Subcutaneous abdominal adipose tissue (tissue), 5 donors: ENCODE data around the gene PLD1.
"Not testable (repeated sequence)": the region's sequence is repeated elsewhere in the genome, so short reads cannot be mapped to it uniquely, and the experiment has no call there.

ENCODE experiments used
- H3K27ac ChIP-seq: one replicate; pipeline ENCODE4 v1.7.0; 2013; ENCODE audit warnings: low read depth, mild to moderate bottlenecking, inconsistent platforms, low read length, moderate library complexity
- H3K27me3 ChIP-seq, 5 donors: one replicate each; pipeline ENCODE4 v1.7.0; 2013; ENCODE audit warnings: low read length in 5 of 5, inconsistent platforms in 1 of 5; ENCODE audit not compliant: control insufficient read depth in 5 of 5, insufficient read depth in 4 of 5
- H3K36me3 ChIP-seq, 5 donors: one replicate each; pipeline ENCODE4 v1.7.0; 2013; ENCODE audit warnings: low read length in 5 of 5; ENCODE audit not compliant: control insufficient read depth in 5 of 5, insufficient read depth in 5 of 5
- H3K4me1 ChIP-seq, 5 donors: one replicate each; pipeline ENCODE4 v1.7.0; 2013; ENCODE audit warnings: low read length in 5 of 5, mild to moderate bottlenecking in 3 of 5, moderate library complexity in 1 of 5; ENCODE audit not compliant: control insufficient read depth in 5 of 5, insufficient read depth in 5 of 5
- H3K4me3 ChIP-seq, 5 donors: one replicate each; pipeline ENCODE4 v1.7.0; 2013; ENCODE audit warnings: low read length in 5 of 5, low read depth in 1 of 5
- H3K9ac ChIP-seq, 5 donors: one replicate each; pipeline ENCODE4 v1.7.0; 2013; ENCODE audit warnings: low read length in 5 of 5, mild to moderate bottlenecking in 4 of 5, moderate library complexity in 3 of 5
- H3K9me3 ChIP-seq, 5 donors: one replicate each; pipeline ENCODE4 v1.7.0; 2013; ENCODE audit warnings: low read length in 5 of 5; ENCODE audit not compliant: control insufficient read depth in 5 of 5
- donor health status: healthy.
- donor health status: healthy.
- donor health status: healthy.
- donor health status: healthy.
- donor health status: healthy.

Gene PLD1

DNA sequence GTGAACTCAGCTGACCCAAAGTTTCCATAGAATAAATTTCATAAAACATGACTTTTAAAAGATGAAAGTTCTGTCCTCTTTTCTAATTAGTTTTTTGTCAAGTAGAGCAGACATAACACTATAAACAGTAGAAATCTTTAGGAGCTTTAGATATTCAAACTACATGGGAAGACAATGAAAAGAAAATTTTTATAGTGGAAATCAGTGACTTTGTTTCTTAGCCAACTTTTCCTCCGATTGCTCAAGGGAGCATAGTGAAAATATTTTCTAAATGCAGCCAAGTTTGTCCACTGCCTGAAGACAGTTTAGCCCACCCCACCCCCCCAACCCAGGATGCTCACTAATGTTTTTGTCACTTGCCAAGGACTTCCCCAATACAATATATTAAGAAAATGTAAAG, 114.9 kb downstream of the PLD1 start:
- no peak overlapping the region for H3K9ac ChIP-seq
- H3K36me3 ChIP-seq, result peaks cover 0 to 12% (median 4%) of the 10 kb centered on the region in 5 donors
- H3K27ac ChIP-seq, result no peak overlapping the region
- H3K9me3 ChIP-seq, result no peaks in the 10 kb centered on the region
- H3K27me3 ChIP-seq, result no peaks in the 10 kb centered on the region
- H3K4me3 ChIP-seq, result no peak overlapping the region
- H3K4me1 ChIP-seq, result peaks cover 0 to 20% (median 14%) of the 10 kb centered on the region in 5 donors

DNA sequence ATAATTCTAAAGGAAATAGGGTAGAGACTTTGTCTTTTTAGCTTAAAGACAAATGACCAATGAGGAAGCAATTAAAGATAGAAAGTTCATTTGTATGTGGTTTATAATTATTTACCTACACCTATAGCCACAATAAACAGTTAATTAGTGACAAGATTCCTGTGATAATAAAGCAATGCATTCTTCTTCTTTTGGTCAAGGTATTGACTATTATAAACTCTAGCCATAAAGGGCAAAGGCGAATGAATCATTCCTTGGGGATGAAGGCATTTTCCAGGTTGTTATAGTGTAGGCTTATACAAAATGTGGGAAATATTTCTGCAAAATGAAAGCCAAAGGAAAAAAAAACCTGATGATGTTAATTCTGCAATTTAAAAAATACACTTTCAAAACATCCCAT, 115.4 kb downstream of the PLD1 start:
- H3K4me1 ChIP-seq, result peaks cover 0 to 18% (median 14%) of the 10 kb centered on the region in 5 donors
- H3K9me3 ChIP-seq, result no peaks in the 10 kb centered on the region
- H3K27ac ChIP-seq, result no peak overlapping the region
- H3K9ac ChIP-seq, result no peak overlapping the region
- H3K4me3 ChIP-seq, result no peak overlapping the region
- peaks cover 0 to 14% (median 4%) of the 10 kb centered on the region in 5 donors for H3K36me3 ChIP-seq
- no peaks in the 10 kb centered on the region for H3K27me3 ChIP-seq

DNA sequence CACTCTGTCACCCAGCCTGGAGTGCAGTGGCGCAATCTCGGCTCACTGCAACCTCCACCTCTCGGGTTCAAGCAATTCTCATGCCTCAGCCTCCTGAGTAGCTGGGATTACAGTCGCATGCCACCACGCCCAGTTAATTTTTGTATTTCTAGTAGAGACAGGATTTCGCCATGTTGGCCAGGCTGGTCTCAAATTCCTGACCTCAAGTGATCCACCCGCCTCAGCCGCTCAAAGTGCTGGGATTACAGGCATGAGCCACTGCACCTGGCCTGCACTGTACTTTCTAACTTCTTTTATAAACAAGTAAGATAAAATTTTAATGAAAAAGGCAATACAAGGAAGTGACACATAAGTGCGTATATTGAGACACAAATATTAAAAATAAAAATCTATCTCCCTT, 117.7 kb downstream of the PLD1 start:
- H3K27me3 ChIP-seq, H3K27ac ChIP-seq, H3K9ac ChIP-seq, H3K9me3 ChIP-seq, H3K4me3 ChIP-seq: not testable (repeated sequence)
- Histone ChIP-seq H3K4me1 (peaks cover 0 to 23% (median 21%) of the 10 kb centered on the region in 5 donors), H3K36me3 (peaks cover 0 to 11% (median 5%) of the 10 kb centered on the region in 5 donors)

- Histone ChIP-seq H3K27ac (no peak overlapping the region), H3K4me3 (no peak overlapping the region), H3K27me3 (no peaks in the 10 kb centered on the region), H3K4me1 (peaks cover 0 to 23% (median 21%) of the 10 kb centered on the region in 5 donors), H3K9ac (no peak overlapping the region), H3K36me3 (peaks cover 0 to 13% (median 5%) of the 10 kb centered on the region in 5 donors), H3K9me3 (no peaks in the 10 kb centered on the region)
Observed at GRCh38 chr3:171691485-171691884, 118.8 kb downstream of the PLD1 start.

DNA sequence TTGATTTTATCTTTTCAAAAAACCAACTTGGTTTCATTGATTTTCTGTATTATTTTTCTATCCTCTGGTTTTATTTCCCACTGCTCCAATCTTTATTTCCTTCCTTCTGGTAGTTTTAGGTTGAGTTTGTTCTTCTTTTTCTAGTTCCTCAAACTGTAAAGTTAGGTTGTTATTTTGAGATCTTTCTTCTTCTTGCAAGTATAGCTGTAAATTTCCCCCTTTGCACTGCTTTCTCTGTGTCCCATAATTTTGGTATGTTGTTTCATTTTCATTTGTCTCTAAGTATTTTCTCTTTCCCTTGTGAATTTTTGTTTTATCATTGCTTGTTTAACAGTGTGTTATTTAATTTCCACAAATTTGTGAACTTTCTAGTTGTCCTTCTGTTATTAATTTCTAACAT, 120.0 kb downstream of the PLD1 start:
- no peak overlapping the region for H3K27ac ChIP-seq
- H3K9me3 ChIP-seq, result no peaks in the 10 kb centered on the region
- no peak overlapping the region for H3K4me3 ChIP-seq
- H3K4me1 ChIP-seq, result peaks cover 0 to 14% (median 11%) of the 10 kb centered on the region in 5 donors
- peaks cover 0 to 13% (median 5%) of the 10 kb centered on the region in 5 donors for H3K36me3 ChIP-seq
- H3K9ac ChIP-seq, result no peak overlapping the region
- H3K27me3 ChIP-seq, result no peaks in the 10 kb centered on the region

- Histone ChIP-seq H3K27me3 (no peaks in the 10 kb centered on the region), H3K27ac (no peak overlapping the region), H3K9ac (no peak overlapping the region), H3K36me3 (peaks cover 0 to 14% (median 13%) of the 10 kb centered on the region in 5 donors), H3K4me1 (peaks cover 0 to 9% (median 5%) of the 10 kb centered on the region in 5 donors), H3K9me3 (no peaks in the 10 kb centered on the region), H3K4me3 (no peak overlapping the region)
Observed at GRCh38 chr3:171688593-171688992, 121.7 kb downstream of the PLD1 start.

GRCh38 chr3:171688002-171688401, 122.3 kb downstream of the PLD1 start:
- H3K27ac ChIP-seq, result no peak overlapping the region
- peaks cover 0 to 9% (median 5%) of the 10 kb centered on the region in 5 donors for H3K4me1 ChIP-seq
- H3K9ac ChIP-seq, result no peak overlapping the region
- no peaks in the 10 kb centered on the region for H3K9me3 ChIP-seq
- H3K4me3 ChIP-seq, result no peak overlapping the region
- peaks cover 0 to 14% (median 13%) of the 10 kb centered on the region in 5 donors for H3K36me3 ChIP-seq
- no peaks in the 10 kb centered on the region for H3K27me3 ChIP-seq

GRCh38 chr3:171687581-171687980, 122.7 kb downstream of the PLD1 start:
- Histone ChIP-seq H3K9ac (no peak overlapping the region), H3K9me3 (no peaks in the 10 kb centered on the region), H3K4me1 (peaks cover 0 to 9% (median 5%) of the 10 kb centered on the region in 5 donors), H3K27me3 (no peaks in the 10 kb centered on the region), H3K27ac (no peak overlapping the region), H3K36me3 (peaks cover 0 to 14% (median 13%) of the 10 kb centered on the region in 5 donors), H3K4me3 (no peak overlapping the region)

- peaks cover 0 to 9% (median 5%) of the 10 kb centered on the region in 5 donors for H3K4me1 ChIP-seq
- H3K36me3 ChIP-seq, result peaks cover 0 to 14% (median 11%) of the 10 kb centered on the region in 5 donors
- no peak overlapping the region for H3K27ac ChIP-seq
Observed at GRCh38 chr3:171687064-171687463, 123.2 kb downstream of the PLD1 start.

DNA sequence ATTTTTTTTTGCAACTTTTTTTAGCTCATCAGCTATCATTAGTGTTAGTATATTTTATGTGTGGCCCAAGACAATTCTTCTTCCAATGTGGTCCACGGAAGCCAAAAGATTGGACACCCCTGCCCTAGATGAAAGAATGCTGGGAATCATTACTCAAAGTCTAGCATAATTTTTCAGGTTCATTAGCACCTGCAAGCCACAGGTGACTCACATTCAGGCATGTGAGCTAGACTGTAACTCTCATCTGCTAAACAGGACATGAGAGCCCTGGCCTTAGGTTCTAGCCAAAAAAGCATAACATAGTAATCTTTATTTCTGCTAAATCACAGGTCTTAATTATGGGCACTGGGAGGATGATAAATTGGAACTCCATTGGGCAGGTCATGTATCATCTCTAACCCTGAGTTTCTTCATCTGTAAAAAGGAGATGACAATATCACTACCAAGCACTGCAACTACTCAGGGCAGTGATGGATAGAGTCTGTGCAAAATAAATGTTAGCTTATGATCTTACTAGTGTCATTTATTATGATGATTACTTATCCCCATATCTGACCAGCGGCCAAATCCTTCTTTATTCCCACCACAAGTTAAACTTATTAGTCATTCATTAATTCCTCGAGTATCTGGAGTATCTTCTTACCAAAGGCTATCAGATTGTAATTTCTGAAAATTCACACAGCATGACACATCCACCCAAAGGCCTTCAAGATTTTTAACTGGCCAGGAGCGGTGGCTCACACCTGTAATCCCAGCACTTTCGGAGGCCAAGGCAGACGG, 125.0 kb downstream of the PLD1 start:
- Histone ChIP-seq H3K36me3 (peaks cover 0 to 14% (median 8%) of the 10 kb centered on the region in 5 donors), H3K27ac (no peak overlapping the region), H3K9me3 (no peaks in the 10 kb centered on the region)

More at GRCh38 chr3:171687064-171687463, 123.2 kb downstream of the PLD1 start:
- no peaks in the 10 kb centered on the region for H3K27me3 ChIP-seq
- H3K4me3 ChIP-seq, result no peak overlapping the region
- H3K9me3 ChIP-seq, result no peaks in the 10 kb centered on the region
- H3K9ac ChIP-seq, result no peak overlapping the region

More for the DNA sequence above, 125.0 kb downstream of the PLD1 start:
- Histone ChIP-seq H3K4me3 (no peak overlapping the region), H3K27me3 (no peaks in the 10 kb centered on the region), H3K4me1 (peaks cover 0 to 9% (median 5%) of the 10 kb centered on the region in 5 donors), H3K9ac (no peak overlapping the region)
